Right ventricle myocardium inferior (tissue), 1 donor: ENCODE measurements around the gene SYNJ2. TPM values are rescaled to one million over a fixed set of nuclear protein-coding genes. Genes with fewer than 3 reads are reported as not detected.

Source experiments
- ATAC-seq: fragments of 200-7000 bp; cut with Tn5 transposase; one replicate; pipeline ENCODE4 v1.9.1; 2020; ENCODE audit warnings: mild to moderate bottlenecking, moderate library complexity
- DNase-seq: peaks from one replicate; pipeline ENCODE4 v3.0.0; 2021; ENCODE audit errors: missing footprints
- intact Hi-C: fragments of 100-400 bp; cut with DNase I; formaldehyde crosslinking; loops from one replicate; pipeline ENCODE4 v1.11.0; 2022
- total RNA-seq: library from RNA; stranded (reverse); fragmentation: NEBNext Ultra II Directional; extraction: Animal tissue kit (Norgen Biotek cat#: 25700); gene quantifications from one replicate; pipeline ENCODE4 v1.2.1, GENCODE V29; 2021
- donor health status: DM: no; HTN: yes; CAD: no; lungs with severe emphysema.

The SYNJ2 gene
- total RNA-seq, 1 donor from 2014 or later, result 15.0 TPM

GRCh38 chr6:158018041-158018771 is 36.5 kb downstream of the SYNJ2 start:
- intact Hi-C loops, result no loop called here
- peak; percentile 37 for ATAC-seq
- DNase-seq, result no peak

GRCh38 chr6:158018851-158019361 is 37.2 kb downstream of the SYNJ2 start:
- no peak for ATAC-seq

GRCh38 chr6:158019416-158019815 is 37.8 kb downstream of the SYNJ2 start:
- DNase-seq, result no peak
- no peak for ATAC-seq
- intact Hi-C loops, result no loop called here

More at GRCh38 chr6:158018851-158019361, 37.2 kb downstream of the SYNJ2 start:
- intact Hi-C loops, result no loop called here
- no peak for DNase-seq

GRCh38 chr6:158020272-158020711 is 38.6 kb downstream of the SYNJ2 start:
- ATAC-seq (no peak), DNase-seq (no peak)
- intact Hi-C loops, result no loop called here

DNA sequence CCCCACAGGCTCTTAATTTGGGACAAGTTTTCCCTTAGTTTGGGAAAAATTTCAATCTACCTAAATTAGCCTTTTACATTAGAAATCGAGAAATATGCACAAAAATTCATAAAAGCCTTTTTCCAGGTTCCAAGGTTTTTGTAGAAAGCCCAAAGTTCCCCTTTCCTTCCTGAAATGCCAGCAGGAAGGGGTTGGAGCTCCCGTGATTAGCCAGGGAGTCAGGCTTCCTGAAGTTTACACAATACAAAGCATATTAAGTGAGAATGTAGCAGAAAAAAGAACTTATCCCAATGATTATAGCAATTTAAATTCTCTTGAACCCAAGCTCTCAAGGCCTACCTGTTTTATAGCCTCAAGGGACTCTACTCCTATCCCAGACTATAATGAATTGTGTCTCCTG is 39.1 kb downstream of the SYNJ2 start:
- intact Hi-C loops, result no loop called here
- DNase-seq (no peak), ATAC-seq (no peak)

GRCh38 chr6:158021376-158021775 is 39.7 kb downstream of the SYNJ2 start:
- ATAC-seq (no peak), DNase-seq (no peak)
- intact Hi-C loops, result no loop called here

GRCh38 chr6:158021814-158022748 is 40.4 kb downstream of the SYNJ2 start:
- intact Hi-C loops, result no loop called here
- DNase-seq (no peak), ATAC-seq (no peak)

DNA sequence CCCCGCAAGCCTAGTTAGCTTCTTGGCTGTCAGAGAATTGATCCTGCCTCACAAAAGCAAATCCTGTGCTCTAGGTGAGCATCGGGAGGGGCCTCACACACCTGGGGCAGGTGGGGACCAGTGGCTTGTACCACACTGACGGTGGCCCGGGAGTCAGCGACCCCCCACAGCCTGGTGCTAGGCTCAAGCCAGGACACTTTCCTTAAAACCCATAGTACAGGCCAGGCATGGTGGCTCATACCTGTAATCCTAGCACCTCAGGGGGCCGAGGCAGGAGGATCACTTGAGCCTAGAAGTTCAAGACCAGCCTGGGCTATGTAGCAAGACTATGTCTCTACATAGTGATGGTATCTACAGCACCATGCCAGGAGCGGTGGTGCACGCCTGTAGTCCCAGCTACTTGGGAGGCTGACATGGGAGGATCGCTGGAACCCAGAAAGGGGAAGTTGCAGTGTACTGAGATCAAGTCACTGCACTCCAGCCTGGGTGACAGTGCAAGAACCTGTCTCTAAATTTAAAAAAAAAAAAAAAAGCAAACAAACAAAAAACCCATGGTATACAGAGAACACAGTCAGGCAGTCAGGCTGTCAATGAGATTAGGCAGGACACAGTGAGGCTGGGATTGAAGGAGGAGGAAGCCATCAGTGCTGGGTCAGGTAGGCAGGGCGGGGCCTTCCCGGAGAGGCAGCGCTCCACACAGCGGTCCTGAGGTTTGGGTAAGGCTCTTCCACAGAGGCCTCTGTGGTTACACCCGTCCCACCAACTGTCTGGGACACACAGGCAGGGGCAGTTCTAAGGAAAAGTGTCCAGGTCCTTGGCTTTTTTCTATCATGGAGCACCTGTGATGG is 41.3 kb downstream of the SYNJ2 start:
- intact Hi-C loops, result no loop called here
- ATAC-seq (no peak), DNase-seq (no peak)

- ATAC-seq (no peak), DNase-seq (no peak)
- intact Hi-C loops, result no loop called here
These were observed 41.9 kb downstream of the SYNJ2 start for GRCh38 chr6:158023597-158023939.

DNA sequence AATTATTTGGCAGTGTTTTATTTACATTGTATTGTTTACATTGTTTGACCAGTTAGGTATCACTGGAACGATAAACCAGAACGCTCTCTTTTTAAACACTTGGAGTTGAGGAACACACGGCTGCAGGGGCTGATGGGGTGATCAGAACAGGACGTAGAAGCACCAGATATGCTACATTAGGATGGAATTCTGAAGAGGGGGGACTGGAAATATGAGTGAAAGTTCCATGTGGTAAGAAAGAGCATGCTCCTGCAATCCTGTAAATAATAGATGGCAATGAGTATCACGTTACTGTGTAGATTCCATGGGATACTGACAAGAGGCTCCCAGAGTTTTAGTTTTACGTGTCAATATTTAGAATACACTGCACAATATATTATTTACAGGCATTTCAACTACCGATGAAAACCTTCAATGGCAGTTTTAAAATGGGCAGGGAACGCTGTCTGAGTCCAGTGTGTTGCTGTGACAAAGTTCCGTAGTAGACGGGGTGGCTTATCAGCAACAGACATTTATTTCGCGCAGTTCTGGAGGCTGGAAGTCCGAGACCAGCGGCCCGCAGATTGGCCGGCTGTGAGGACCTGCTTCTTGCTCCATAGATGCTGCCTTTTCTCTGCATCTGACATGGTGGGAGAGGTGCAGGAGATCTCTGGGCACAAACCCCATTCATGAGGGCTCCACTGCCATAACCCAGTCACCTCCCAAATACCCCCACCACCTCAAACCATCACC is 43.1 kb downstream of the SYNJ2 start:
- ATAC-seq (no peak), DNase-seq (no peak)
- intact Hi-C loops, result loop anchor here (5.0 kb wide), 1 partner anchor 42 kb away; the partner anchor contains the start of gene SYNJ2

DNA sequence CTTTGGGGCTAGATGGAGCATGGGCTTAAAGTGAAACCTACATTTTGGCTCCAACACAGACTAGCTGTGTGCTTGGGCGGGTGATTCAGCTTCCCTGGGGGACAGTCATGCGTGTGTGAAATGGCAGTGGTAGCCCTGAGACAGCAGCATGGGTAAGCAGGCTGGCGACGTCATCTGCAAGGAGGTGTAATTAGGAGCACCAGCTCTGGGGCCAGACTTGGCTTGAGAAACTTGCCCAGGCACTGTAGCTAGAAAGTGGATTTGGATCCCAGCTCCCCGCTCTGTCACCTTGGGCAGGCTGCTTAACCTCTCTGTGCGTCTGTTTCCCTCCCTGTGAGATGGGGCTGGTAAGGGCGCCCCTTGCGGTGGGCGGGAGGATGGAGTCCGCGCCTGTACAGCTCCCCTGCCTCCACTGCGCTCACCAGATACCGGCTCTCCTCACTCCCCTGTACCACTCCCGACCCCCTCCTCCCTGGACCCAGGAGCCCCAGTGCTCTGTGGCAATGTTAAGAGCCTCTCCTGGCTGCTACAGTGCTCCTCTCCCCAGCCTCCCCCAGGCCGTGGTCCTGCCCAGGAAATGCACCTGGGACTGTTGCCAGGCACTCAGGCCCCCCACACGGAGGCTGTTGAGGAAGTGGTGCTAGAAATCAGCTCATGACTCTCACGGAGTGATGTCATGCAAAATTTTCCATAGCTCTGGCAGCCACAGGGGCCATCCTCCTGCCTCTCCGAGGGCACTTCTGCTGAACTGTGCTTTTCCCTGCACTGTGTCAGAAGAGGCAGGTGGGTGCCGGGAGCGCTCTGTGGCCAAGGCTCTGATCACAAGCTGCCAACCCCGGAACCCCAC is 44.6 kb downstream of the SYNJ2 start:
- ATAC-seq (peak; percentile 73), DNase-seq (peak; percentile 89)
- intact Hi-C loops, result loop anchor here (5.0 kb wide), 1 partner anchor 44 kb away; the partner anchor contains the start of gene SYNJ2

- DNase-seq, result no peak
- peak; percentile 1 for ATAC-seq
- intact Hi-C loops, result loop anchor here (5.0 kb wide), 1 partner anchor 45 kb away; the partner anchor contains the start of gene SYNJ2
These were observed 45.4 kb downstream of the SYNJ2 start for GRCh38 chr6:158026901-158027589.

DNA sequence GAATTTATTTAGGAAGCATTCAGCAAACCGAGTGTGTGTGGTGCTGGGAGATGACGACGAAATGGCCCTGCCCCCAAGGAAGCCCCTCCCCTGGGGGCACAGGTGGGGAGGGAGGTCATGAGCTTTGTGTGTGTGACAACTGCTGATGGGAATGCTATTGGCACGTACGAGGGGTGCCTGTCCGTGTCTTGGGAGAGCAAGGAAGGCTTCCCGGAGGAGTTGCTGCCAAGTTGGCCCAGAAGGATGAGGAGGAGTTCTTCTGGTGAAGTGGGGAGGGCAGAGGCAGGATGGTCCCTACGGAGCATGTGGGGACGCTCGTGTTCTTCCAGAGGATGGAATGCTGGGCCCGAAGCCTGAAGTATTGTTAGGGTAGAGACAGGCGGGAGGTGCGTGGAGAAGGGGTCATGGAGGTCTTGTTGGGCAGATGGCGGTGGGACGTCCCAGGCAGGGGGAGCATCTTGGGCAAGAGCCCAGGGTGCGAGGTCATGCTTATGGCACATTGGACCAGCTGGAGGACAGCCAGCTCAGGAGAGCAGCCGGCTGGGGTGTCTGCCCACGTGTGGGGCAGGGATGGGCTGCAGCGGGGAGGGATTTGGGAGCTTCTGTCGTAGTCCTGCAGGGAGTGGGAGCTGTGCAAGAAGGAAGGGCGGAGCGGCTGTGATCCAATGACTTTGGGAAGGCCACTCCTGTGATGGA is 46.1 kb downstream of the SYNJ2 start:
- intact Hi-C loops, result loop anchor here (5.0 kb wide), 1 partner anchor 45 kb away; the partner anchor contains the start of gene SYNJ2
- ATAC-seq (no peak), DNase-seq (no peak)

DNA sequence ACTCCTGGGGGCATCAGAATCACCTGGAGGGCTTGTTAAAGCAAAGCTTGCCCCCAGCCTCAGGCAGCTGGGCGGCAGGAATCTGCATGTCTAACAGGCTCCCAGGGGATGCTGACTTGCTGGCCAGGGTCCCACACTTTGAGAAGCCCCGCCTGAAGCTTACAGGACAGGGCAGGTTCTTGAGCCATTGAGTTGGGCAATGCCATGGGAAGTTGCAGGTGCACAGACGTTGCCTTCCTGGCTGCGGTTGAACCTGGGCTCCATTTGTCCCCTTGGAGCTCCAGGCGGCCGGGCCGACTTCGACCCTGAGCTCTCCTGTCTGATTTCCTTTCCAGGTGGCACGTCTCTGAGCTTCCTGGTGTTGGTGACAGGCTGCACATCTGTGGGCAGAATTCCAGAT is 46.8 kb downstream of the SYNJ2 start:
- DNase-seq (no peak), ATAC-seq (no peak)
- intact Hi-C loops, result loop anchor here (5.0 kb wide), 1 partner anchor 46 kb away; the partner anchor contains the start of gene SYNJ2

GRCh38 chr6:158028876-158029275 is 47.2 kb downstream of the SYNJ2 start:
- DNase-seq, result no peak
- intact Hi-C loops, result loop anchor here (5.0 kb wide), 1 partner anchor 47 kb away; the partner anchor contains the start of gene SYNJ2
- ATAC-seq, result no peak
